ENCODE results near the gene DCST2. TPM values are rescaled to one million over a fixed set of nuclear protein-coding genes. Genes with fewer than 3 reads are reported as not detected.
A peak's percentile ranks its signal among the peaks of the same experiment; 100 is the strongest.

The DCST2 gene
- total and polyA plus RNA-seq, 10 of the 15 experiments (the other 5 are each of a cell fraction or from before 2014, with no cell fraction given) = 0.33 to 0.41 (median 0.36) TPM; not detected in 7

- intact Hi-C loops (cut with micrococcal nuclease; ENCODE audit: unreplicated experiment) (loop anchor here (1.0 to 5.0 kb wide), 4 partner anchors 21 to 396 kb away; partner anchors contain the start of genes CKS1B and SHC1), in situ Hi-C loops (cut with MboI) (loop anchor here (5.0 kb wide), 1 partner anchor 501 kb away; no protein-coding TSS in a partner anchor)
- Histone ChIP-seq H4K20me1 (ENCODE audit: control insufficient read depth, insufficient read depth) (no peaks in the 10 kb centered on the region), H3K4me1 (ENCODE audit: control insufficient read depth, insufficient read depth, low read length) (peaks cover 16% of the 10 kb centered on the region), H2AFZ (ENCODE audit: control insufficient read depth, low read depth, low read length) (peak within 1 kb of the TSS; percentile 80), H3K27me3 (replicated peaks in 1 of 2; ENCODE audit: control insufficient read depth in 2 of 2, insufficient read depth in 2 of 2, low read length in 1 of 2) (no peaks in the 10 kb centered on the region), H3K9ac (ENCODE audit: control insufficient read depth, insufficient read depth, low read length) (peak within 1 kb of the TSS; percentile 84), H3K27ac (ENCODE audit: control insufficient read depth, insufficient read depth) (peak within 1 kb of the TSS; percentile 51), H3K4me2 (ENCODE audit: control insufficient read depth, insufficient read depth) (peak within 1 kb of the TSS; percentile 96), H3K79me2 (ENCODE audit: control insufficient read depth, insufficient read depth, low read length) (no peaks in the 10 kb centered on the region), H3K4me3 (peak within 1 kb of the TSS; percentile 95), H3K9me3 (replicated peaks; ENCODE audit: control insufficient read depth, insufficient read depth, low read length) (no peaks in the 10 kb centered on the region), H3K36me3 (ENCODE audit: control insufficient read depth in 2 of 2, insufficient read depth in 2 of 2, low read length in 1 of 2) (no peaks in the 10 kb centered on the region; a peak in 2 of 4 replicates)
- RAD21 ChIA-PET (ENCODE audit: unreplicated experiment) = interaction anchor here (1.0 to 4.7 kb wide), 9 partner anchors 11 to 504 kb away, joined by 3 to 63 read pairs (median 4); partner anchors contain the start of gene EFNA3
- peak; percentile 90 for ATAC-seq
- peak; percentile 98 for FAIRE-seq
- POLR2A ChIA-PET = interaction anchor here (0.6 to 1.5 kb wide), 5 partner anchors 16 to 125 kb away, joined by 3 to 8 read pairs (median 5); no protein-coding TSS in a partner anchor
- SMC1A ChIA-PET (ENCODE audit: uncharacterized antibody, unreplicated experiment) = interaction anchor here (1.2 to 1.7 kb wide), 4 partner anchors 9 to 394 kb away, joined by 4 to 8 read pairs (median 4); no protein-coding TSS in a partner anchor
- CTCF ChIA-PET = interaction anchor here (0.9 to 15.5 kb wide), 10 partner anchors 9 to 504 kb away, joined by 3 to 195 read pairs (median 6); partner anchors contain the start of genes EFNA3 and FLAD1
- DNase-seq (ENCODE audit: low read depth, low spot score) = no peak
- WGBS (ENCODE audit: insufficient coverage, insufficient replicate concordance, low lambda C conversion rate, missing lambda C conversion rate) = under 1% methylated on average over 42 of the region's 57 CpGs
- BruUV-seq (replicated peaks) = no TSS peak
- TF ChIP-seq NFXL1 (IDR thresholded peaks at IDR 0.05; ENCODE audit: borderline replicate concordance) (no peak), TARDBP (IDR thresholded peaks at IDR 0.05; ENCODE audit: borderline replicate concordance) (no peak), TAF1 (IDR thresholded peaks at IDR 0.05; ENCODE audit: borderline replicate concordance, low read depth, low read length) (peak; percentile 66; the same call in 1 of the 2 replicates), PAX5 (IDR thresholded peaks at IDR 0.05; ENCODE audit: borderline replicate concordance, low read depth, low read length) (0 out of 2 replicates have a peak, but pooled peaks have one; percentile 23), ZBTB11 (CRISPR knock-in tag; IDR thresholded peaks at IDR 0.05) (no peak), RCOR1 (conservative IDR thresholded peaks at IDR 0.05; ENCODE audit: low read depth, low read length) (no peak; the same call in 1 of the 2 replicates), CUX1 (IDR thresholded peaks at IDR 0.05; ENCODE audit: insufficient replicate concordance, low read depth, low read length) (no peak), ZNF622 (IDR thresholded peaks at IDR 0.05) (no peak), NFYB (IDR thresholded peaks at IDR 0.05; ENCODE audit: insufficient read depth, low read depth, low read length) (peak; percentile 46; the same call in 1 of the 2 replicates), NBN (IDR thresholded peaks at IDR 0.05) (no peak; the same call in 1 of the 2 replicates), KAT2A (conservative IDR thresholded peaks at IDR 0.05; ENCODE audit: control insufficient read depth, low read depth, low read length) (no peak), CEBPB (IDR thresholded peaks at IDR 0.05; ENCODE audit: borderline replicate concordance in 1 of 2, low read depth in 2 of 2, low read length in 2 of 2) (no peak), MEF2B (IDR thresholded peaks at IDR 0.05; ENCODE audit: partially characterized antibody, poor library complexity, severe bottlenecking) (no peak), POLR2A (IDR thresholded peaks at IDR 0.05; ENCODE audit: low read depth, low read length) (peak; percentile 85), CHD1 (IDR thresholded peaks at IDR 0.05; ENCODE audit: low read depth, low read length) (no peak)
These were observed 30.0 kb upstream of the DCST2 start, which contains the start of gene EFNA4 for GRCh38 chr1:155063550-155064110. Gene EFNA4, plus strand, starts transcription at chr1:155063740. Its CDS starts 84 bp downstream, at chr1:155063824.
